ENCODE data around the gene RIPOR2.
"Not testable (repeated sequence)": the region's sequence is repeated elsewhere in the genome, so short reads cannot be mapped to it uniquely, and the experiment has no call there.

RIPOR2 gene

GRCh38 chr6:24766680-24767462, 168.9 kb downstream of the RIPOR2 start:
- no peak for TF ChIP-seq CTCF (IDR thresholded peaks at IDR 0.05; ENCODE audit: borderline replicate concordance, insufficient read depth, low read depth, low read length)
- no peak overlapping the region for H3K4me3 ChIP-seq (ENCODE audit: low read depth, low read length)

GRCh38 chr6:24765968-24766367, 169.8 kb downstream of the RIPOR2 start:
- H3K4me3 ChIP-seq (ENCODE audit: low read depth, low read length) = not testable (repeated sequence)

DNA sequence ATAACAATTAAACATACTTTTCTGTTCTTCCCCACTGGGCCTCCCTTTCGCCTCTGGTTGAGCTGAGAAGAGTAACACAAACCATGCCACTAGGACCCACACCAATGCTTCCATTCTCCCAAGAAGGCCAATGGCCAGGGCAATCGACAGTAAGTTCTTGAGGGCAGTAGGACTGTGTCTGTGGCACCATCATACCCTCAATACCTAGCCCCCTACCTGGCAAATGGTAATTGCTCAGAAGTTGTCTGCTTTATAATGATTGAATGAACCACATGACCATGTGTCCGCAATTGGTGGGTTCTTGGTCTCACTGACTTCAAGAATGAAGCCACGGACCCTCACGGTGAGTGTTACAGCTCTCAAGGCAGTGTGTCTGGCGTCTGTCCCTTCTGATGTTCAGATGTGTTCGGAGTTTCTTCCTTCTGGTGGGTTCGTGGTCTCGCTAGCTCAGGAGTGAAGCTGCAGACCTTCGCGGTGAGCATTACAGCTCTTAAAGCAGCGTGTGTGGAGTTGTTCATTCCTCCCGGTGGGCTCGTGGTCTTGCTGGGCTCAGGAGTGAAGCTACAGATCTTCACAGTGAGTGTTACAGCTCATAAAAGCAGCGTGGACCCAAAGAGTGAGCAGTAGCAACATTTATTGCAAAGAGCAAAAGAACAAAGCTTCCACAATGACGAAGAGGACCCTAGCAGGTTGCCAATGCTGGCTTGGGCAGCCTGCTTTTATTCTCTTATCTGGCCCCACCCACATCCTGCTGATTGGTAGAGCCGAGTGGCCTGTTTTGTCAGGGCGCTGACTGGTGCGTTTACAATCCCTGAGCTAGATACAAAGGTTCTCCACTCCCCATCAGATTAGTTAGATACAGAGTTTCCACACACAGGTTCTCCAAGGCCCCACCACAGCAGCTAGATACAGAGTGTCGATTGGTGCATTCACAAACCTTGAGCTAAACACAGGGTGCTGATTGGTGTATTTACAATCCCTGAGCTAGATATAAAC, 170.6 kb downstream of the RIPOR2 start:
- H3K4me3 ChIP-seq (ENCODE audit: low read depth, low read length) = not testable (repeated sequence)

DNA sequence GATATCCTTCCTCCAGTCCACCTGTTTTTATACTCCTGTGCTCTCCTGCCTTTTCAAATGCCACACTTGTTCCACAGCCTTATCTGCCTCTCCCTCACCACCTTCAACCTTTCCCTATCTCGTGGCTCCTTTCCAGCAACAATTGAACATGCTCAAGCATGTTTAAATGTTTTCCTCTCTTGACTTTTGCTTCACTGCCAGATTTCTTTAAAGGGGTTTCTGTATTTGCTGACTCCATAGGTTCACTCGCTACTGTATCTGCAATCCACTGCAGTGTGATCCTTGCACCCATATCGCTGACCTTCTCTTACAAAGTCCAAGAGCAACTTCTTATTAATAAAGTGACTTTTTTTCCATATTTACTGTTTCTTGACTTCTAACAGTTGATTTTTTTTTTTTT, 172.2 kb downstream of the RIPOR2 start:
- H3K4me3 ChIP-seq (ENCODE audit: low read depth, low read length) = no peak overlapping the region
- TF ChIP-seq CTCF (IDR thresholded peaks at IDR 0.05; ENCODE audit: borderline replicate concordance, insufficient read depth, low read depth, low read length) = no peak

DNA sequence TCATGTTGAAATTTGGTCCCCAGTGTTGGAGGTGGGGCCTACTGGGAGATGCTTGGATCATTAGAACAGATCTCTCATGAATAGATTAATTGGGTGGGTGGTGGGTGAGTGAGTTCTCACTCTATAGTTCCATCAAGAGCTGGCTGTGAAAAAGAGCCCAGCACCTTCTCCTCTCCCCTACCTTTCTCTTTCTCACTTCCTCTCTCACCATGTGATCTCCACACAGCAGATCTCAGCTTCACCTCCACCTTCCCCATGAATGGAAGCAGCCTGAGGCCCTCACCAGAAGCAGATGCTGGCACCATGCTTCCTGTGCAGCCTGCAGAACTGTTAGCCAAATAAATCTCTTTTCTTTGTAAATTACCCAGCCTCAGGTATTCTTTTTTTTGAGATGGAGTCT, 173.9 kb downstream of the RIPOR2 start:
- no peak for TF ChIP-seq CTCF (IDR thresholded peaks at IDR 0.05; ENCODE audit: borderline replicate concordance, insufficient read depth, low read depth, low read length)
- no peak overlapping the region for H3K4me3 ChIP-seq (ENCODE audit: low read depth, low read length)

GRCh38 chr6:24761193-24761835, 174.4 kb downstream of the RIPOR2 start:
- no peak for TF ChIP-seq CTCF (IDR thresholded peaks at IDR 0.05; ENCODE audit: borderline replicate concordance, insufficient read depth, low read depth, low read length)
- H3K4me3 ChIP-seq (ENCODE audit: low read depth, low read length) = no peak overlapping the region

DNA sequence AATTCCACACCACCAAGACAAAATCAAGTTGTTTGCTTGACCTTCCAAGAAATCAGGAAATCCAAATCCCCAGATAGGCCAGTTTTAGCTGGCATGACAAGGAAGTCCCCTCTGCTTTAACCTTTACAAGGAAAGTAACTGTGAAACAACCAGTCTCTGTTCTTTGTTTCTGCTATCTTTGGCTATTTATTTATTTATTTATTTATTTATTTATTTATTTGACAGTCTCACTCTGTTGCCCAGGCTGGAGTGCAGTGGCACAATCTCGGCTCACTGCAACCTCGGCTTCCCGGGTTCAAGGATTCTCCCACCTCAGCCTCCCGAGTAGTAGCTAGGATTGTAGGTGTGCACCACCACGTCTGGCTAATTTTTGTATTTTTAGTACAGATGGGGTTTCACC, 175.6 kb downstream of the RIPOR2 start:
- no peak overlapping the region for H3K4me3 ChIP-seq (ENCODE audit: low read depth, low read length)
- TF ChIP-seq CTCF (IDR thresholded peaks at IDR 0.05; ENCODE audit: borderline replicate concordance, insufficient read depth, low read depth, low read length) = no peak

Measured in GM12875 (cell line).